Keratinocyte (primary cell): ENCODE measurements around the gene CELA2B.

Experiments
- EZH2 ChIP-seq: IDR thresholded peaks from one replicate; pipeline ENCODE4 v1.6.1; 2012; ENCODE audit warnings: inconsistent platforms, mild to moderate bottlenecking, low read length, moderate library complexity
- TF ChIP-seq, protein P1 (sequence below), 3 experiments: IDR thresholded peaks in 1 of 3; conservative IDR thresholded peaks in 1 of 3; optimal IDR thresholded peaks in 1 of 3; 2 replicates in 2 of 3; 3 replicates in 1 of 3; pipeline versions ENCODE3 to v1.5.1; 2011; ENCODE audit warnings: low read length in 3 of 3, mild to moderate bottlenecking in 3 of 3, moderate library complexity in 2 of 3, control low read depth in 1 of 3, inconsistent platforms in 1 of 3; ENCODE audit not compliant: insufficient read depth in 2 of 3; ENCODE audit errors: extremely low read depth in 1 of 3

DNA sequence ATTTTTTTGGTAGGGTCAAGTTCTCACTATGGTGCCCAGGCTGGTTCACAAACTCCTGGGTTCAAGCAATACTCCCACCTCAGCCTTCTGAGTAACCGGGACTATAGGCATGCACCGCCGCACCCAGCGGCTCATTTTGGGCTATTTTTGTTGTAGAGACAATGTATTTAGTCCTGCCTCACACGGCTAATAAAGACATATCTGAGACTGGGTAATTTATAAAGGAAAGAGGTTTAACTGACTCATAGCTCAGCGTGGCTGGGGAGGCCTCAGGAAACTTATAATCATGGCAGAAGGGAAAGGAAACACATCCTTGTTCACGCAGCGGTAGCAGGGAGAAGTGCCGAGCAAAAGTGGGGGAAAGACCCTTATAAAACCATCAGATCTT lies 15.2 kb upstream of the CELA2B start:
- TF ChIP-seq, protein P1, sequence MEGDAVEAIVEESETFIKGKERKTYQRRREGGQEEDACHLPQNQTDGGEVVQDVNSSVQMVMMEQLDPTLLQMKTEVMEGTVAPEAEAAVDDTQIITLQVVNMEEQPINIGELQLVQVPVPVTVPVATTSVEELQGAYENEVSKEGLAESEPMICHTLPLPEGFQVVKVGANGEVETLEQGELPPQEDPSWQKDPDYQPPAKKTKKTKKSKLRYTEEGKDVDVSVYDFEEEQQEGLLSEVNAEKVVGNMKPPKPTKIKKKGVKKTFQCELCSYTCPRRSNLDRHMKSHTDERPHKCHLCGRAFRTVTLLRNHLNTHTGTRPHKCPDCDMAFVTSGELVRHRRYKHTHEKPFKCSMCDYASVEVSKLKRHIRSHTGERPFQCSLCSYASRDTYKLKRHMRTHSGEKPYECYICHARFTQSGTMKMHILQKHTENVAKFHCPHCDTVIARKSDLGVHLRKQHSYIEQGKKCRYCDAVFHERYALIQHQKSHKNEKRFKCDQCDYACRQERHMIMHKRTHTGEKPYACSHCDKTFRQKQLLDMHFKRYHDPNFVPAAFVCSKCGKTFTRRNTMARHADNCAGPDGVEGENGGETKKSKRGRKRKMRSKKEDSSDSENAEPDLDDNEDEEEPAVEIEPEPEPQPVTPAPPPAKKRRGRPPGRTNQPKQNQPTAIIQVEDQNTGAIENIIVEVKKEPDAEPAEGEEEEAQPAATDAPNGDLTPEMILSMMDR (optimal IDR thresholded peaks at IDR 0.05 in 1 of 3, IDR thresholded peaks at IDR 0.05 in 1 of 3, conservative IDR thresholded peaks at IDR 0.05 in 1 of 3; ENCODE audit: extremely low read depth in 1 of 3, insufficient read depth in 2 of 3, low read length in 3 of 3): no peak
- no peak for TF ChIP-seq EZH2
